ENCODE measurements around the gene TMEM273.

TMEM273 gene

GRCh38 chr10:49183596-49184542, 4.3 kb downstream of the TMEM273 start:
- no peak overlapping the region for H3K4me3 ChIP-seq (ENCODE audit: low read depth, low read length)
- TF ChIP-seq, protein P1, sequence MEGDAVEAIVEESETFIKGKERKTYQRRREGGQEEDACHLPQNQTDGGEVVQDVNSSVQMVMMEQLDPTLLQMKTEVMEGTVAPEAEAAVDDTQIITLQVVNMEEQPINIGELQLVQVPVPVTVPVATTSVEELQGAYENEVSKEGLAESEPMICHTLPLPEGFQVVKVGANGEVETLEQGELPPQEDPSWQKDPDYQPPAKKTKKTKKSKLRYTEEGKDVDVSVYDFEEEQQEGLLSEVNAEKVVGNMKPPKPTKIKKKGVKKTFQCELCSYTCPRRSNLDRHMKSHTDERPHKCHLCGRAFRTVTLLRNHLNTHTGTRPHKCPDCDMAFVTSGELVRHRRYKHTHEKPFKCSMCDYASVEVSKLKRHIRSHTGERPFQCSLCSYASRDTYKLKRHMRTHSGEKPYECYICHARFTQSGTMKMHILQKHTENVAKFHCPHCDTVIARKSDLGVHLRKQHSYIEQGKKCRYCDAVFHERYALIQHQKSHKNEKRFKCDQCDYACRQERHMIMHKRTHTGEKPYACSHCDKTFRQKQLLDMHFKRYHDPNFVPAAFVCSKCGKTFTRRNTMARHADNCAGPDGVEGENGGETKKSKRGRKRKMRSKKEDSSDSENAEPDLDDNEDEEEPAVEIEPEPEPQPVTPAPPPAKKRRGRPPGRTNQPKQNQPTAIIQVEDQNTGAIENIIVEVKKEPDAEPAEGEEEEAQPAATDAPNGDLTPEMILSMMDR (IDR thresholded peaks at IDR 0.05; ENCODE audit: low read depth, low read length, missing control alignments): no peak
- no peak for DNase-seq (ENCODE audit: low read depth)

- no peak for DNase-seq (ENCODE audit: low read depth)
- no peak overlapping the region for H3K4me3 ChIP-seq (ENCODE audit: low read depth, low read length)
- TF ChIP-seq, protein P1 (IDR thresholded peaks at IDR 0.05; ENCODE audit: low read depth, low read length, missing control alignments): no peak
Observed at GRCh38 chr10:49182776-49183175, 5.4 kb downstream of the TMEM273 start.

GRCh38 chr10:49180444-49180860, 7.7 kb downstream of the TMEM273 start:
- TF ChIP-seq, protein P1 (IDR thresholded peaks at IDR 0.05; ENCODE audit: low read depth, low read length, missing control alignments): no peak
- no peak overlapping the region for H3K4me3 ChIP-seq (ENCODE audit: low read depth, low read length)
- DNase-seq (ENCODE audit: low read depth): no peak

DNA sequence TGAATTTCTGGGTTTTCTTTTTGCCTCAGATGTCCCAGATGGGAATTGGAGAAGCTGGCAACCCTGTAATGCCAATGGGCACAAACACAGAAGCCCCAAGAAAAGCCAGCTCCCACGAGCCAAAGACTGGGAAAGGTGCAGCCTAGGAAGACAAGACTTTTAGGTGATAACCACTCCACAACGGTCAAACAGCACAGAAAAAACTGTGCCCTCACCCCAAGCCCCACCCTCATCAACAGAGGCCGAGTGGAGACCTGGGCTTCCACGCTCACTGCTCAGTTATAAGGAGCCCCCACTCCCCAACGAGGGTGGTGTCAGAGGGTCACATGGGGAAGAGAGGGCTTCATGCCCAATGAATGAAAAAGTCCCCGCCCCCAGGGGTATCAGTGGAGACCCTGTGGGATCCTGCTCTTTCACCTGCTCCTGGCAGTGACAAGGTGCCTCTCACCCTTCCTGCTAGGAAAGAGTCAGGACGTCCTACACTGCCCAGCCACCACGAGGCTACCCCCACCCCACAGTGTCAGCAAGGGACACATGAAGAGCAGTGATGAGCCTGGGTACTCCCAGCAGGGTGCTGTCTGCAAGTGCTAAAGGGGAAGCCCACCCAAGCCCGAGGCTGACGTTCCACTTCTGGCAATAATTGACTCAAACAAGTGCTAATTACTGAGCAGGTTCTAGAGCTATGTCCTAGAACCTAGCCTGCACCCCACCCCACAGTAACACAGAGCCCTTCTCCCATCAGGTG, 8.3 kb downstream of the TMEM273 start:
- no peak for DNase-seq (ENCODE audit: low read depth)
- no peak overlapping the region for H3K4me3 ChIP-seq (ENCODE audit: low read depth, low read length)
- TF ChIP-seq, protein P1 (IDR thresholded peaks at IDR 0.05; ENCODE audit: low read depth, low read length, missing control alignments): no peak

GRCh38 chr10:49178489-49179471, 9.4 kb downstream of the TMEM273 start:
- TF ChIP-seq, protein P1 (IDR thresholded peaks at IDR 0.05; ENCODE audit: low read depth, low read length, missing control alignments): no peak
- DNase-seq (ENCODE audit: low read depth): no peak
- H3K4me3 ChIP-seq (ENCODE audit: low read depth, low read length): no peak overlapping the region
